OCI-LY7 (cell line): ENCODE results near the gene C20orf96. TPM values are rescaled to one million over a fixed set of nuclear protein-coding genes. Genes with fewer than 3 reads are reported as not detected.

Experiments used
- BruUV-seq: library from RNA; stranded (reverse); fragments of 400-500 nt; replicated peaks from 2 replicates; lab custom pipeline; 2021; lab: Mats Ljungman, UMichigan
- CTCF ChIA-PET: fragments of 300-600 bp; sonication (Branson Sonifier 250); formaldehyde crosslinking; loops from one replicate; lab custom pipeline; 2022; ENCODE audit warnings: antibody characterized with exemption; ENCODE audit not compliant: unreplicated experiment; lab: Charles Lee
- POLR2A ChIA-PET: fragments of 300-600 bp; sonication (Branson Sonifier 250); formaldehyde crosslinking; loops from one replicate; lab custom pipeline; 2022; ENCODE audit warnings: antibody characterized with exemption; lab: Charles Lee
- DNase-seq: peaks from one replicate; pipeline ENCODE4 v3.0.0-alpha.2; 2015; ENCODE audit warnings: low spot score
- H2AFZ ChIP-seq: fragments of 200-600 bp; sonication (generic), shearing (Covaris generic); 2 replicates; pipeline ENCODE4 v1.6.1; 2014; ENCODE audit warnings: mild to moderate bottlenecking, antibody characterized with exemption, low read length, moderate library complexity
- H3K27ac ChIP-seq: fragments of 200-600 bp; sonication (generic); 2 replicates; pipeline ENCODE4 v1.5.1; 2014; ENCODE audit warnings: mixed run types, low read depth, mild to moderate bottlenecking, moderate library complexity, low read length, inconsistent platforms; ENCODE audit not compliant: poor library complexity, severe bottlenecking
- H3K36me3 ChIP-seq: fragments of 200-600 bp; sonication (generic); 2 replicates; pipeline ENCODE4 v1.6.1; 2014; ENCODE audit warnings: mild to moderate bottlenecking, antibody characterized with exemption, low read length, moderate library complexity, mixed read lengths; ENCODE audit not compliant: insufficient read depth
- H3K4me1 ChIP-seq: fragments of 200-600 bp; sonication (generic); 2 replicates; pipeline ENCODE4 v1.5.1; 2014; ENCODE audit warnings: mild to moderate bottlenecking, low read length; ENCODE audit not compliant: insufficient read depth, poor library complexity, severe bottlenecking
- H3K4me2 ChIP-seq: fragments of 200-600 bp; sonication (generic); 2 replicates; pipeline ENCODE4 v1.6.1; 2014; ENCODE audit warnings: mild to moderate bottlenecking, low read length
- H3K4me3 ChIP-seq: fragments of 200-600 bp; sonication (generic); 2 replicates; pipeline ENCODE4 v1.5.1; 2014; ENCODE audit warnings: mild to moderate bottlenecking, low read depth, low read length; ENCODE audit not compliant: poor library complexity, severe bottlenecking
- H3K79me2 ChIP-seq: fragments of 200-600 bp; sonication (generic); 2 replicates; pipeline ENCODE4 v1.6.1; 2016; ENCODE audit warnings: low read depth, mild to moderate bottlenecking, low read length, moderate library complexity, mixed read lengths; ENCODE audit not compliant: insufficient read depth
- H3K9me2 ChIP-seq: fragments of 200-600 bp; sonication (generic); 2 replicates; pipeline ENCODE4 v1.6.1; 2016; ENCODE audit warnings: mild to moderate bottlenecking, low read length, mixed read lengths; ENCODE audit not compliant: insufficient read depth
- H3K9me3 ChIP-seq: fragments of 200-600 bp; sonication (generic); 2 replicates; pipeline ENCODE4 v1.6.1; 2014; ENCODE audit warnings: mild to moderate bottlenecking, mixed run types, low read length, mixed read lengths
- H4K20me1 ChIP-seq: fragments of 200-600 bp; sonication (generic); 2 replicates; pipeline ENCODE4 v1.6.1; 2014; ENCODE audit warnings: mild to moderate bottlenecking, antibody characterized with exemption, low read length, moderate library complexity, mixed read lengths; ENCODE audit not compliant: insufficient read depth
- CTCF ChIP-seq: fragments of 200-600 bp; sonication (generic); conservative IDR thresholded peaks from 2 replicates; pipeline ENCODE4 v1.5.1; 2014; ENCODE audit warnings: mild to moderate bottlenecking, antibody characterized with exemption, low read length, moderate library complexity, mixed read lengths
- EZH2phosphoT487 ChIP-seq: fragments of 200-600 bp; sonication (generic); IDR thresholded peaks from 2 replicates; pipeline ENCODE4 v1.6.1; 2018; ENCODE audit warnings: low read depth, borderline replicate concordance, mild to moderate bottlenecking, mixed run types, antibody characterized with exemption, low read length, moderate library complexity, mixed read lengths
- intact Hi-C: fragments of 100-400 bp; cut with micrococcal nuclease; formaldehyde crosslinking; loops from one replicate; pipeline ENCODE4 v1.10.0; 2022; ENCODE audit not compliant: unreplicated experiment
- total RNA-seq, 2 experiments: library from RNA; depleted of rRNA in 1 of 2; stranded (reverse); fragments of >200 nt in 1 of 2; shearing (Covaris generic) in 1 of 2; gene quantifications; 2 replicates each; pipeline ENCODE4 v1.2.3, GENCODE V29; 2014 to 2022

The C20orf96 gene
- total RNA-seq, 2 experiments from 2014 or later = 2.6 to 13.1 TPM

- TF ChIP-seq CTCF (no peak), EZH2phosphoT487 (no peak)
- Histone ChIP-seq H3K4me3 (peak overlapping the region; percentile 80), H3K4me1 (peaks cover 31% of the 10 kb centered on the region), H3K4me2 (peak overlapping the region; percentile 78), H3K9me3 (no peaks in the 10 kb centered on the region), H3K9me2 (no peaks in the 10 kb centered on the region), H3K79me2 (peaks cover 34% of the 10 kb centered on the region), H2AFZ (no peak overlapping the region), H3K36me3 (peaks cover 16% of the 10 kb centered on the region), H4K20me1 (peaks cover 20% of the 10 kb centered on the region; the same call in 1 of the 2 replicates), H3K27ac (no peak overlapping the region)
- POLR2A ChIA-PET = interaction anchor here (0.7 to 1.6 kb wide), 2 partner anchors 10 to 24 kb away, joined by 3 to 6 read pairs; no protein-coding TSS in a partner anchor
- BruUV-seq = no TSS peak
- peak; percentile 26 for DNase-seq
- intact Hi-C loops = no loop called here
- CTCF ChIA-PET = no interaction called here
Measured at GRCh38 chr20:300345-300990, 9.9 kb upstream of the C20orf96 start.

GRCh38 chr20:298776-299391, 8.3 kb upstream of the C20orf96 start:
- TF ChIP-seq EZH2phosphoT487 (no peak), CTCF (no peak)
- Histone ChIP-seq H3K79me2 (peaks cover 34% of the 10 kb centered on the region), H4K20me1 (peaks cover 20% of the 10 kb centered on the region; the same call in 1 of the 2 replicates), H3K9me2 (no peaks in the 10 kb centered on the region), H3K36me3 (peaks cover 16% of the 10 kb centered on the region), H3K4me3 (peak overlapping the region; percentile 80), H3K27ac (peak overlapping the region; percentile 70), H3K4me1 (peaks cover 31% of the 10 kb centered on the region), H3K4me2 (peak overlapping the region; percentile 78), H3K9me3 (no peaks in the 10 kb centered on the region), H2AFZ (no peak overlapping the region)
- intact Hi-C loops = no loop called here
- POLR2A ChIA-PET = interaction anchor here (1.2 to 1.6 kb wide), 2 partner anchors 11 to 25 kb away, joined by 6 read pairs; no protein-coding TSS in a partner anchor
- CTCF ChIA-PET = interaction anchor here (1.0 kb wide), 1 partner anchor 11 kb away, joined by 3 read pairs; no protein-coding TSS in a partner anchor
- BruUV-seq = no TSS peak
- DNase-seq = no peak
